Keratinocyte (primary cell): ENCODE measurements around the gene DNAI7. TPM values are rescaled to one million over a fixed set of nuclear protein-coding genes. Genes with fewer than 3 reads are reported as not detected.

Experiments
- DNase-seq: peaks from one replicate; pipeline ENCODE4 v3.0.0-alpha.2; 2011; ENCODE audit warnings: low read depth, missing footprints, low spot score
- FAIRE-seq: peaks from 2 replicates; lab custom pipeline; 2011; peaks lifted over from hg19 to GRCh38; lab: Jason Lieb, UNC
- H2AFZ ChIP-seq: 2 replicates; pipeline ENCODE4 v1.6.0; 2012; ENCODE audit warnings: low read length, control low read depth, inconsistent platforms; ENCODE audit not compliant: control insufficient read depth
- H3K27ac ChIP-seq: 2 replicates; pipeline ENCODE4 v1.5.1; 2011; ENCODE audit warnings: low read length; ENCODE audit not compliant: control insufficient read depth, insufficient read depth
- H3K27me3 ChIP-seq: 3 replicates; pipeline ENCODE4 v1.6.0; 2011; ENCODE audit warnings: low read length; ENCODE audit not compliant: control insufficient read depth, insufficient read depth; ENCODE audit errors: extremely low read depth
- H3K36me3 ChIP-seq, 2 experiments: 2 replicates in 1 of 2; 3 replicates in 1 of 2; pipeline ENCODE4 v1.5.1; 2011; ENCODE audit warnings: low read length in 2 of 2, mild to moderate bottlenecking in 1 of 2; ENCODE audit not compliant: control insufficient read depth in 2 of 2, insufficient read depth in 2 of 2; ENCODE audit errors: extremely low read depth in 1 of 2
- H3K4me1 ChIP-seq: 3 replicates; pipeline ENCODE4 v1.5.1; 2011; ENCODE audit warnings: low read length; ENCODE audit not compliant: control insufficient read depth, insufficient read depth; ENCODE audit errors: extremely low read depth
- H3K4me2 ChIP-seq: 3 replicates; pipeline ENCODE4 v1.6.0; 2011; ENCODE audit warnings: low read depth, low read length; ENCODE audit not compliant: control insufficient read depth, insufficient read depth; ENCODE audit errors: extremely low read depth
- H3K4me3 ChIP-seq, 3 experiments: fragments of 200-600 bp in 1 of 3; sonication (generic) in 1 of 3; 2 replicates in 2 of 3; 3 replicates in 1 of 3; pipeline ENCODE4 v1.5.1; 2011 to 2016; ENCODE audit warnings: low read length in 3 of 3, mild to moderate bottlenecking in 3 of 3, control low read depth in 2 of 3, inconsistent platforms in 1 of 3, low read depth in 1 of 3, mixed read lengths in 1 of 3, mixed run types in 1 of 3, moderate library complexity in 1 of 3; ENCODE audit not compliant: control insufficient read depth in 2 of 3, insufficient read depth in 2 of 3; ENCODE audit errors: extremely low read depth in 1 of 3
- H3K79me2 ChIP-seq: 2 replicates; pipeline ENCODE4 v1.6.0; 2012; ENCODE audit warnings: low read length; ENCODE audit not compliant: control insufficient read depth, insufficient read depth
- H3K9ac ChIP-seq: 3 replicates; pipeline ENCODE4 v1.6.0; 2011; ENCODE audit warnings: low read length; ENCODE audit not compliant: control insufficient read depth, insufficient read depth; ENCODE audit errors: extremely low read depth
- H3K9me1 ChIP-seq: 3 replicates; pipeline ENCODE4 v1.6.0; 2011; ENCODE audit warnings: low read length; ENCODE audit not compliant: control insufficient read depth, insufficient read depth; ENCODE audit errors: extremely low read depth
- H3K9me3 ChIP-seq: 2 replicates; pipeline ENCODE4 v1.5.1; 2012; ENCODE audit warnings: low read depth, low read length; ENCODE audit not compliant: control insufficient read depth
- H4K20me1 ChIP-seq: 3 replicates; pipeline ENCODE4 v1.6.0; 2011; ENCODE audit warnings: low read length; ENCODE audit not compliant: control insufficient read depth, insufficient read depth; ENCODE audit errors: extremely low read depth
- EZH2 ChIP-seq: IDR thresholded peaks from one replicate; pipeline ENCODE4 v1.6.1; 2012; ENCODE audit warnings: inconsistent platforms, mild to moderate bottlenecking, low read length, moderate library complexity
- dilution Hi-C: fragments of 300-500 bp; cut with MboI; formaldehyde crosslinking; loops from one replicate; pipeline ENCODE4 v1.7.0; 2020; ENCODE audit warnings: low sequenced_read_pairs; ENCODE audit not compliant: extremely low pct_ligation_motif_present
- polyA plus RNA-seq, 5 experiments: library from polyadenylated mRNA; depleted of rRNA in 3 of 5; stranded (reverse) in 3 of 5; stranded (forward) in 1 of 5; unstranded in 1 of 5; fragments of >200 nt; gene quantifications; 1 replicate in 1 of 5; 2 replicates in 3 of 5; 3 replicates in 1 of 5; pipeline versions ENCODE4 v1.2.1 to v1.2.3, GENCODE V29; 2011 to 2012; ENCODE audit warnings: missing spikeins in 2 of 5, low read depth in 1 of 5, low replicate concordance in 1 of 5
- TF ChIP-seq, protein P1 (sequence below), 3 experiments: IDR thresholded peaks in 1 of 3; conservative IDR thresholded peaks in 1 of 3; optimal IDR thresholded peaks in 1 of 3; 2 replicates in 2 of 3; 3 replicates in 1 of 3; pipeline versions ENCODE3 to v1.5.1; 2011; ENCODE audit warnings: low read length in 3 of 3, mild to moderate bottlenecking in 3 of 3, moderate library complexity in 2 of 3, control low read depth in 1 of 3, inconsistent platforms in 1 of 3; ENCODE audit not compliant: insufficient read depth in 2 of 3; ENCODE audit errors: extremely low read depth in 1 of 3

The DNAI7 gene
- polyA plus RNA-seq, 1 donor (not counting 4 experiments of a cell fraction or from before 2014, with no cell fraction given) = 0.10 TPM

DNA sequence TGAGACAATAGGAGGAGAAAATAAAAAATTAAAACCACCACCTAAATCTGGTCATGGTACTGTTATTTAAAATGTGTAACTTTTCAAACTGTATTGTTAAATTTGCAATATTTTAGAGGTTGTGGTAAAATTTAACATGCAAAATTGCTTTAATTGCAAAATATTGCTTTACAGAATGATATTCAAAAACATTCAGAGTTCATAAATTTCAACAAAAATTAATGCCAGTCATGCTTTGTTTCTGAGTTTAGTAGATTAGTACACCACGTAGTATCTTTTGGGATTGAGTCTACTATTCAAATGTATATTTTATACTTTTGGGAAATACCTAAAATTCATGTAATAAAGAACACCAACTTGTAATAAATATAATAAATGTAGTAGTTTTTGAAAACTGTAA is 18.4 kb upstream of the DNAI7 start:
- dilution Hi-C loops = no loop called here
- Histone ChIP-seq H3K79me2 (no peaks in the 10 kb centered on the region), H3K9me3 (no peaks in the 10 kb centered on the region), H4K20me1 (no peaks in the 10 kb centered on the region), H3K4me2 (no peak overlapping the region), H3K4me3 (no peak overlapping the region), H3K27ac (no peak overlapping the region), H3K4me1 (no peaks in the 10 kb centered on the region), H3K36me3 (peaks cover 0 to 3% of the 10 kb centered on the region in 2 experiments), H2AFZ (no peak overlapping the region), H3K9ac (no peak overlapping the region), H3K27me3 (no peaks in the 10 kb centered on the region), H3K9me1 (no peaks in the 10 kb centered on the region)
- no peak for DNase-seq
- no peak for FAIRE-seq
- no peak for TF ChIP-seq EZH2
- TF ChIP-seq, protein P1, sequence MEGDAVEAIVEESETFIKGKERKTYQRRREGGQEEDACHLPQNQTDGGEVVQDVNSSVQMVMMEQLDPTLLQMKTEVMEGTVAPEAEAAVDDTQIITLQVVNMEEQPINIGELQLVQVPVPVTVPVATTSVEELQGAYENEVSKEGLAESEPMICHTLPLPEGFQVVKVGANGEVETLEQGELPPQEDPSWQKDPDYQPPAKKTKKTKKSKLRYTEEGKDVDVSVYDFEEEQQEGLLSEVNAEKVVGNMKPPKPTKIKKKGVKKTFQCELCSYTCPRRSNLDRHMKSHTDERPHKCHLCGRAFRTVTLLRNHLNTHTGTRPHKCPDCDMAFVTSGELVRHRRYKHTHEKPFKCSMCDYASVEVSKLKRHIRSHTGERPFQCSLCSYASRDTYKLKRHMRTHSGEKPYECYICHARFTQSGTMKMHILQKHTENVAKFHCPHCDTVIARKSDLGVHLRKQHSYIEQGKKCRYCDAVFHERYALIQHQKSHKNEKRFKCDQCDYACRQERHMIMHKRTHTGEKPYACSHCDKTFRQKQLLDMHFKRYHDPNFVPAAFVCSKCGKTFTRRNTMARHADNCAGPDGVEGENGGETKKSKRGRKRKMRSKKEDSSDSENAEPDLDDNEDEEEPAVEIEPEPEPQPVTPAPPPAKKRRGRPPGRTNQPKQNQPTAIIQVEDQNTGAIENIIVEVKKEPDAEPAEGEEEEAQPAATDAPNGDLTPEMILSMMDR (optimal IDR thresholded peaks at IDR 0.05 in 1 of 3, IDR thresholded peaks at IDR 0.05 in 1 of 3, conservative IDR thresholded peaks at IDR 0.05 in 1 of 3; ENCODE audit: extremely low read depth in 1 of 3, insufficient read depth in 2 of 3, low read length in 3 of 3) = no peak

DNA sequence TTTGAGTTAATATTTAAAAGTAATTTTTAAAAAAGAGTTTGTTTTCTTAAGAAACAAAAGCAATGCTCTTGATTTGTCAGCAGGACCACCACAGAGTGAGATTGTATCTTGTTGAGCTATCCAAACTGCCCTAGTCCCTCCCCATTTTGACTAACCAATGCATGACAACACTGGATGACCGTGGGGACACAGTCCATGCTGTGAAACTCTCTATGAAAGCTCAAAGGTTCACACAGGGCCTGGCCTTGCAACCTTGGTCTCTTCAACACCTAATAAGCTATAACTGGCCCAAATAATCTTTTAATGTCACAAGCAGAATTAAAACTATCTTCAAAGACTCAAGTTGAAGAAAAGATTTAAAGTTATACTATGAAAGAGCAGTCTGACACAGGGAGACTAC is 13.6 kb upstream of the DNAI7 start:
- DNase-seq (no peak), FAIRE-seq (no peak)
- H3K4me1 ChIP-seq = no peaks in the 10 kb centered on the region
- no peak overlapping the region for H2AFZ ChIP-seq
- H3K4me3 ChIP-seq = no peak overlapping the region
- H3K27me3 ChIP-seq = no peaks in the 10 kb centered on the region
- no peaks in the 10 kb centered on the region for H3K79me2 ChIP-seq
- H3K9me1 ChIP-seq = no peaks in the 10 kb centered on the region
- TF ChIP-seq EZH2 = no peak
- TF ChIP-seq, protein P1 (optimal IDR thresholded peaks at IDR 0.05 in 1 of 3, IDR thresholded peaks at IDR 0.05 in 1 of 3, conservative IDR thresholded peaks at IDR 0.05 in 1 of 3; ENCODE audit: extremely low read depth in 1 of 3, insufficient read depth in 2 of 3, low read length in 3 of 3) = no peak
- H3K27ac ChIP-seq = no peak overlapping the region
- no peaks in the 10 kb centered on the region for H4K20me1 ChIP-seq
- H3K9me3 ChIP-seq = no peaks in the 10 kb centered on the region
- peaks cover 0 to 10% of the 10 kb centered on the region in 2 experiments for H3K36me3 ChIP-seq
- dilution Hi-C loops = no loop called here
- no peak overlapping the region for H3K4me2 ChIP-seq
- no peak overlapping the region for H3K9ac ChIP-seq
